HL-60 (cell line): ENCODE measurements around the gene GABRA4.

Source experiments
- CTCF ChIP-seq: IDR thresholded peaks from one replicate; pipeline ENCODE4 v1.5.1; 2011; ENCODE audit warnings: low read length, control low read depth, inconsistent platforms; ENCODE audit not compliant: insufficient read depth
- GABPA ChIP-seq: IDR thresholded peaks from 2 replicates; pipeline ENCODE4 v1.6.1; 2012; ENCODE audit warnings: low read depth
- POLR2AphosphoS5 ChIP-seq: IDR thresholded peaks from 2 replicates; pipeline ENCODE4 v1.6.1; 2012; ENCODE audit warnings: low read depth
- SPI1 ChIP-seq: IDR thresholded peaks from 2 replicates; pipeline ENCODE4 v1.6.1; 2012; ENCODE audit warnings: low read depth, mild to moderate bottlenecking, borderline replicate concordance
- TF ChIP-seq, protein P1 (sequence below): IDR thresholded peaks from 2 replicates; pipeline ENCODE4 v1.6.1; 2012; ENCODE audit warnings: low read depth; ENCODE audit not compliant: insufficient replicate concordance

DNA sequence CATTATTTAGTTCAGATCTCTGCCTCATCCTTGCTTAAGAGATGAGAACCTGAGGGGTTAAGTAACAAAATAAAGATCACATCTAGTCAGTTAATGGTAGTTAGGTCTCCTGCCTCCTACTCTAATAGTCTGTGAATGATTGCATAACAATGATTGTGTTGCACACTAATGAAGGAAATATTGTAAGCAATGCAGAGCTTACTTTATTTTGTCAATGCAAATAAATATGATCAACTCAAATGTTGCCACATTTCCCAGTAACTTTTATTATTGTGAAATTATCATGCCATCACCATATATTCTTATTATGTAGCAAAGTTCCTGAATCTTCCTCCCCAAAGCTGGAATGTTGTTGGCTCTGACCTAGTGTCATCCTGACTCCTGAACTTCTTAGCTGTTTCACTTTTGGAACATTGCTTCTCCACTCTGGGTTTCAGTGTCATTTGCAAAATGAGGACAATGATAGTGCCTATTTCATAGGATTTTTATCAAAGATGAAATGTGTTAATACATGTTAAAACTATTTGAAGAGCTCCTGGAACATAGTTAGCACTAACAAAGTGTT lies 17.0 kb upstream of the GABRA4 start:
- no peak for TF ChIP-seq CTCF
- no peak for TF ChIP-seq POLR2AphosphoS5
- TF ChIP-seq GABPA, result no peak
- TF ChIP-seq, protein P1, sequence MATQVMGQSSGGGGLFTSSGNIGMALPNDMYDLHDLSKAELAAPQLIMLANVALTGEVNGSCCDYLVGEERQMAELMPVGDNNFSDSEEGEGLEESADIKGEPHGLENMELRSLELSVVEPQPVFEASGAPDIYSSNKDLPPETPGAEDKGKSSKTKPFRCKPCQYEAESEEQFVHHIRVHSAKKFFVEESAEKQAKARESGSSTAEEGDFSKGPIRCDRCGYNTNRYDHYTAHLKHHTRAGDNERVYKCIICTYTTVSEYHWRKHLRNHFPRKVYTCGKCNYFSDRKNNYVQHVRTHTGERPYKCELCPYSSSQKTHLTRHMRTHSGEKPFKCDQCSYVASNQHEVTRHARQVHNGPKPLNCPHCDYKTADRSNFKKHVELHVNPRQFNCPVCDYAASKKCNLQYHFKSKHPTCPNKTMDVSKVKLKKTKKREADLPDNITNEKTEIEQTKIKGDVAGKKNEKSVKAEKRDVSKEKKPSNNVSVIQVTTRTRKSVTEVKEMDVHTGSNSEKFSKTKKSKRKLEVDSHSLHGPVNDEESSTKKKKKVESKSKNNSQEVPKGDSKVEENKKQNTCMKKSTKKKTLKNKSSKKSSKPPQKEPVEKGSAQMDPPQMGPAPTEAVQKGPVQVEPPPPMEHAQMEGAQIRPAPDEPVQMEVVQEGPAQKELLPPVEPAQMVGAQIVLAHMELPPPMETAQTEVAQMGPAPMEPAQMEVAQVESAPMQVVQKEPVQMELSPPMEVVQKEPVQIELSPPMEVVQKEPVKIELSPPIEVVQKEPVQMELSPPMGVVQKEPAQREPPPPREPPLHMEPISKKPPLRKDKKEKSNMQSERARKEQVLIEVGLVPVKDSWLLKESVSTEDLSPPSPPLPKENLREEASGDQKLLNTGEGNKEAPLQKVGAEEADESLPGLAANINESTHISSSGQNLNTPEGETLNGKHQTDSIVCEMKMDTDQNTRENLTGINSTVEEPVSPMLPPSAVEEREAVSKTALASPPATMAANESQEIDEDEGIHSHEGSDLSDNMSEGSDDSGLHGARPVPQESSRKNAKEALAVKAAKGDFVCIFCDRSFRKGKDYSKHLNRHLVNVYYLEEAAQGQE, result no peak
- TF ChIP-seq SPI1, result no peak
